Smooth muscle cell (in vitro differentiated cells): Measurements from ENCODE around the gene TMEM38A. TPM values are rescaled to one million over a fixed set of nuclear protein-coding genes. Genes with fewer than 3 reads are reported as not detected.
"Not testable (repeated sequence)": the region's sequence is repeated elsewhere in the genome, so short reads cannot be mapped to it uniquely, and the experiment has no call there.

Source experiments
- DNase-seq: peaks from one replicate; lab custom pipeline; 2025; ENCODE audit not compliant: unreplicated experiment; lab: John Stamatoyannopoulos, UW
- H2AFZ ChIP-seq: fragments of 200-600 bp; sonication (generic); 2 replicates; pipeline ENCODE4 v1.6.0; 2016; ENCODE audit warnings: antibody characterized with exemption, low read depth, mild to moderate bottlenecking
- H3F3A ChIP-seq: fragments of 200-600 bp; sonication (generic); 2 replicates; pipeline ENCODE4 v1.6.0; 2017; ENCODE audit warnings: antibody characterized with exemption, low read depth
- H3K27ac ChIP-seq: fragments of 200-600 bp; sonication (generic); 2 replicates; pipeline ENCODE4 v1.5.1; 2016; ENCODE audit warnings: low read depth, mild to moderate bottlenecking
- H3K27me3 ChIP-seq: fragments of 200-600 bp; sonication (generic); 2 replicates; pipeline ENCODE4 v1.6.1; 2016; ENCODE audit warnings: low read depth, mild to moderate bottlenecking
- H3K36me3 ChIP-seq: fragments of 200-600 bp; sonication (generic); 2 replicates; pipeline ENCODE4 v1.5.1; 2016; ENCODE audit warnings: low read depth
- H3K4me1 ChIP-seq: fragments of 200-600 bp; sonication (generic); 2 replicates; pipeline ENCODE4 v1.5.1; 2016; ENCODE audit warnings: low read depth
- H3K4me2 ChIP-seq: fragments of 200-600 bp; sonication (generic); 2 replicates; pipeline ENCODE4 v1.6.0; 2016; ENCODE audit warnings: mild to moderate bottlenecking
- H3K4me3 ChIP-seq: fragments of 200-600 bp; sonication (generic); 2 replicates; pipeline ENCODE4 v1.5.1; 2016; ENCODE audit warnings: mild to moderate bottlenecking
- H3K79me2 ChIP-seq: fragments of 200-600 bp; sonication (generic); 2 replicates; pipeline ENCODE4 v1.6.0; 2016; ENCODE audit warnings: low read depth, mild to moderate bottlenecking
- H3K9ac ChIP-seq: fragments of 200-600 bp; sonication (generic); 2 replicates; pipeline ENCODE4 v1.6.0; 2016; ENCODE audit warnings: low read depth
- H3K9me3 ChIP-seq: fragments of 200-600 bp; sonication (generic); replicated peaks from 2 replicates; pipeline ENCODE4 v1.5.1; 2016; ENCODE audit warnings: low read depth
- H4K20me1 ChIP-seq: fragments of 200-600 bp; sonication (generic); 2 replicates; pipeline ENCODE4 v1.6.0; 2016; ENCODE audit warnings: low read depth
- CTCF ChIP-seq: fragments of 200-600 bp; sonication (generic); IDR thresholded peaks from 2 replicates; pipeline ENCODE4 v1.5.1; 2017; ENCODE audit warnings: borderline replicate concordance, mild to moderate bottlenecking, antibody characterized with exemption; ENCODE audit not compliant: insufficient read depth, poor library complexity, severe bottlenecking
- WGBS: methylation state at CpG from one replicate; pipeline ENCODE4 v1.1.7; 2016; ENCODE audit warnings: low lambda C conversion rate; 5-methylcytosine and 5-hydroxymethylcytosine counted together
- polyA plus RNA-seq: library from polyadenylated mRNA; unstranded; fragments of >200 nt; fragmentation: Nextera tagmentation; extraction: Ambion mirVana; gene quantifications from 2 replicates; pipeline ENCODE4 v1.2.1, GENCODE V29; 2016
- total RNA-seq: library from RNA; depleted of rRNA; stranded (reverse); fragments of >200 nt; gene quantifications from 2 replicates; pipeline ENCODE4 v1.2.3, GENCODE V29; 2014

The TMEM38A gene
- total and polyA plus RNA-seq, 2 experiments from 2014 or later: 0.53 to 0.81 TPM

DNA sequence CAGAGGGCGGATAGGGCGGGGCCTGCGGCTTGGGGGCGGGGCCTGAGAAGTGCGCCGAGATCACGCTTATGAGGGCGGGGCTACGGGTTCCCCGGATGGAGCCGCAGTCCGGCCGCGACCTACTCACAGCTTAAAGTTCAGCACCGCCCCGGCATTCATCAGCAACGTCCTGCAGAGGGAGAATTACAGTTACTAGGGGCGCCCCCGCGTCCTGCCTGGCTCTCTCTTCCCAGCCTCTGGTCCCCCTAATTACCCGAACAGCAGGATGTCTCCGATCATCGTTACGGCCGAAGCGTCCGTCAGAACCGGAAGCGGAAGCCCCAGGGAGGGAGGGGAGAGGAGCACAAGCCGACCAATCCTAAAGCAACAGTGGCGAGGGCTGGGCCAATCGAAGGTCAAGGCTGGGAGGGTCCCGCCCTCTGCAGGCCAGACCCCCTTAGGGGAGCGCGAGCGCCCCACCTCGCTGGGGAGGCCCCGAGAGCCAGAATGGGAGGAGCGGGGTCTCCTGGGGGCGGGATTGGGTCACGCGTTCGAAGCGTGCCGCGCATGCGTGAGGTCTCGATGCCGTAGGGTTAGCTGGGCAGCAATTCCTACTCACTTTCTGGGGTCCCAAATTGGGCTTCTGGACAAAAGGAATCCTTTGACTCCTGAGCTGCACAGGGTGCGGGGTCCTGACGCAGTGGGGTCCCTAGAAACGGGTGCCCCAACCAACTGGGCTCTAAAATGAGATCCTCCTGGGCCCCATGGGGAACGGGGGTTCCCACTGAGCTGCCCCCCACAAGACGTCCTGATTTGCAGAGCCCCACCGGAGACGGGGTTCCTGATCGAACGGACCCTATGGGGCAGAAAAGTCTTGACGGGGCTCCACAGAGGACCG lies 869 bp upstream of the TMEM38A start, which contains the start of gene SMIM7:
SMIM7 (minus strand) TSS at position 313 of the 877 bp plus-strand sequence; CDS start at position 279, 34 bp downstream.
- peak; percentile 98 for DNase-seq
- Histone ChIP-seq H3K27me3 (no peaks in the 10 kb centered on the region), H3K27ac (peak within 1 kb of the TSS; percentile 76), H3K9ac (peak within 1 kb of the TSS; percentile 69), H3K79me2 (peaks cover 32% of the 10 kb centered on the region), H3F3A (no peaks in the 10 kb centered on the region), H3K36me3 (no peaks in the 10 kb centered on the region), H3K9me3 (no peaks in the 10 kb centered on the region), H4K20me1 (peaks cover 31% of the 10 kb centered on the region), H2AFZ (peak within 1 kb of the TSS; percentile 97), H3K4me1 (peaks cover 8% of the 10 kb centered on the region), H3K4me2 (peak within 1 kb of the TSS; percentile 99), H3K4me3 (peak within 1 kb of the TSS; percentile 66)
- TF ChIP-seq CTCF: peak; percentile 0
- WGBS: 1% methylated on average over 56 of the region's 60 CpGs

- no peak for TF ChIP-seq CTCF
- no peak for DNase-seq
- Histone ChIP-seq H3K27ac (no peak overlapping the region), H3K4me1 (peaks cover 8% of the 10 kb centered on the region), H4K20me1 (peaks cover 29% of the 10 kb centered on the region), H3K27me3 (no peaks in the 10 kb centered on the region), H3K9ac (no peak overlapping the region), H3K4me2 (peak overlapping the region; percentile 99), H2AFZ (peak overlapping the region; percentile 75), H3K4me3 (peak overlapping the region; percentile 66), H3F3A (no peaks in the 10 kb centered on the region), H3K36me3 (no peaks in the 10 kb centered on the region), H3K79me2 (peaks cover 29% of the 10 kb centered on the region), H3K9me3 (no peaks in the 10 kb centered on the region)
- WGBS: 6% methylated on average over 13 of the region's 31 CpGs
Observed at GRCh38 chr19:16661480-16662034, 618 bp downstream of the TMEM38A start.

DNA sequence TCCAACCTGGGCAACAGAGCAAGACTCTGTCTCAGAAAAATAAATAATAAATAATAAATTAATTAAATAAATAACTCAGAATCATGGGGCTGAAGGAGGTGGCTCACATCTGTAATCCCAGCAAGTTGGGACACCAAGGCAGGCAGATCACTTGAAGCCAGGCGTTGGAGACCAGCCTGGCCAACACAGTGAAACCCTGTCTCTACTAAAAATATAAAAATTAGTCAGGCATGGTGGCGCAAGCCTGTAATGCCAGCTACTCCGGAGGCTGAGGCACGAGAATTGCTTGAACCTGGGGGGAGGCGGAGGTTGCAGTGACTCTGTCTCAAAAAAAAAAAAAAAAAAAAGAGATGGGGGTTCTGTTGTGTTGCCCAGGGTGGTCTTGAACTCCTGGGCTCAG lies 7.2 kb downstream of the TMEM38A start:
- H3K36me3 ChIP-seq: no peaks in the 10 kb centered on the region
- no peaks in the 10 kb centered on the region for H3K79me2 ChIP-seq
- TF ChIP-seq CTCF: no peak
- 93% methylated on average over 5 of the region's 5 CpGs for WGBS
- H3K9ac ChIP-seq: no peak overlapping the region
- H4K20me1 ChIP-seq: no peaks in the 10 kb centered on the region
- H3K9me3 ChIP-seq: no peaks in the 10 kb centered on the region
- H3K4me3 ChIP-seq: no peak overlapping the region
- DNase-seq: no peak
- no peak overlapping the region for H2AFZ ChIP-seq
- H3K4me2 ChIP-seq: no peak overlapping the region
- H3K27ac ChIP-seq: no peak overlapping the region
- no peaks in the 10 kb centered on the region for H3K4me1 ChIP-seq
- H3K27me3 ChIP-seq: no peaks in the 10 kb centered on the region
- H3F3A ChIP-seq: no peaks in the 10 kb centered on the region

DNA sequence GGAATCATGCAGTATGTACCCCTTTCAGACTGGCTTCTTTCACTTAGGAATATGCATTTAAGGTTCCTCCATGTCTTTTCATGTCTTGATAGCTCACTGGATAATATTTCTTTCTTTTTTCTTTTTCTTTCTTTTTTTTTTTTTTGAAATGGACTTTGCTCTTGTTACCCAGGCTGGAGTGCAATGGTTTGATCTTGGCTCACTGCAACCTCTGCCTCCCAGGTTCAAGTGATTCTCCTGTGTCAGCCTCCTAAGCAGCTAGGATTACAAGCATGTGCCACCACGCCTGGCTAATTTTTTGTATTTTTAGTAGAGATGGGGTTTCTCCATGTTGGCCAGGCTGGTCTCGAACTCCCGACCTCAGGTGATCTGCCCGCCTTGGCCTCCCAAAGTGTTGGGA lies 7.8 kb downstream of the TMEM38A start:
- not testable (repeated sequence) for H3K4me2 ChIP-seq, H3K27me3 ChIP-seq
- 92% methylated on average over 4 of the region's 4 CpGs for WGBS

More for the DNA sequence above, 7.8 kb downstream of the TMEM38A start:
- not testable (repeated sequence) for H3K27ac ChIP-seq, H3K4me1 ChIP-seq, H2AFZ ChIP-seq, H3K9ac ChIP-seq, H3K4me3 ChIP-seq, H3F3A ChIP-seq, H4K20me1 ChIP-seq, DNase-seq, H3K36me3 ChIP-seq, H3K79me2 ChIP-seq, H3K9me3 ChIP-seq
